HG02610 (cell line): ENCODE data around the gene ZFAND2B.
A peak's percentile ranks its signal among the peaks of the same experiment; 100 is the strongest.

ENCODE experiments used
- ATAC-seq: cut with Tn5 transposase; IDR thresholded peaks from one replicate; pipeline ENCODE4 v1.9.1; 2021; ENCODE audit warnings: mild to moderate bottlenecking, moderate library complexity; ENCODE audit not compliant: unreplicated experiment

The ZFAND2B gene

DNA sequence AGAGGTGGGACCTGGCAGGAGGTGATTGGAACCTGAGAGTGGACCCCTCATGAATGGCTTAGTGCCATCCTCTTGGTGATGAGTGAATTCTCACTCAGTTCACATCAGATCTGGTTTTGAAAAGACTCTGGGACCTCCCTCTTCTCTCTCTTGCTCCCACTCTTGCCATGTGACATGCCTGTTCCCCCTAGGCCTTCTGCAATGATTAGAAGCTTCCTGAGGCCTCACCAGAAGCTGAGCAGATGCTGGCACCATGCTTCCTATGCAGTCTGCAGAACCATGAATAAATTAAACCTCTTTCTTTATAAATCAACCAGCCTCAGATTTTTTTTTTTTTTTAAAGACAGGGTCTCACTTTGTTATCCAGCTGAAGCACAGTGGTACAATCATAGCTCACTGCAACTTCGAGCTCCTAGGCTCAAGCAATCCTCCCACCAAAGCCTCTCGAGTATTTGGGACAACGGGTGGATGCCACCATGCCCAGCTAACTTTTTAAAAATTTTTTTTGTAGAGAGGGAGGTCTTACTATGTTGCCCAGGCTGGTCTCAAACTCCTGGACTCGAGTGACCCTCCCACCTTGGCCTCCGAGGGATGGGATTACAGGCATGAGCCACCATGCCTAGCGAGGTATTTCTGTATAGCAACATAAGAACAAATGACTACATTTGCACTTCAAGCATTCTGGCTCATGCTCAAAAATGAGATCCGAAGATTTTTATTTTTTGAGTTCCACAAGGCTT, 2.0 kb upstream of the ZFAND2B start:
- ATAC-seq = no peak

- ATAC-seq = no peak
Observed at GRCh38 chr2:219205165-219205538, 1.4 kb upstream of the ZFAND2B start.

- ATAC-seq = no peak
Observed at GRCh38 chr2:219205981-219206327, 628 bp upstream of the ZFAND2B start.

DNA sequence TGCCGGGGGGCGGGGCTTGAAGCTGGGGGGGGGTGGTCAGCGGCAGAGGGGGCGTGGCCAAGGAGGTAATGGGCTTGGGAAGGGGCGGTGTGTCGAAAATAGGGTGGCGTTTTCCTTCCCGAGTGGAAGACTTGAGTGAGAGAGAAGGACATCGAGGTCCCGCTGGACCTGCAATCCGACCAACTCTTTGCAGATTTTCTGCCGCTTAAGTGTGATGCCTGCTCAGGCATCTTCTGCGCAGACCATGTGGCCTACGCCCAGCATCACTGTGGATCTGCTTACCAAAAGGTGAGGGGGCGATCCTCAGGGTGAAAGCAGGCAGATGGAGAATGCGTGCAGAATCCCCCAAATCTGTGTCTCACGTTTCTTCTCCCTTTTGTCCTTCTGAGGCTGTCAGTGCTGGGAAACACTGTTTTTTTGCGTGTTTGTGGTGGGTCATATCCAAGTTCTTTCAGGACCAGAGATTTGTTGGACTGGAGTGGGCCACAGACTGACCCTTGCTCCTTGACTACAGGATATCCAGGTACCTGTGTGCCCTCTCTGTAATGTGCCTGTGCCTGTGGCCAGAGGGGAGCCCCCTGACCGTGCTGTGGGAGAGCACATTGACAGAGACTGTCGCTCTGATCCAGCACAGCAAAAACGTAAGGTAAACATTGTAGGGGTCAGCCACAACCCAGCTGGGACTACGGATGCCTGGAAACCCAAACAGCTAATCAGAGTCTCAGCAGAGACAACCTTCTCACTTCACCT, 727 bp downstream of the ZFAND2B start:
- ATAC-seq = no peak

- no peak for ATAC-seq
Observed at GRCh38 chr2:219207884-219208740, 1.5 kb downstream of the ZFAND2B start.

DNA sequence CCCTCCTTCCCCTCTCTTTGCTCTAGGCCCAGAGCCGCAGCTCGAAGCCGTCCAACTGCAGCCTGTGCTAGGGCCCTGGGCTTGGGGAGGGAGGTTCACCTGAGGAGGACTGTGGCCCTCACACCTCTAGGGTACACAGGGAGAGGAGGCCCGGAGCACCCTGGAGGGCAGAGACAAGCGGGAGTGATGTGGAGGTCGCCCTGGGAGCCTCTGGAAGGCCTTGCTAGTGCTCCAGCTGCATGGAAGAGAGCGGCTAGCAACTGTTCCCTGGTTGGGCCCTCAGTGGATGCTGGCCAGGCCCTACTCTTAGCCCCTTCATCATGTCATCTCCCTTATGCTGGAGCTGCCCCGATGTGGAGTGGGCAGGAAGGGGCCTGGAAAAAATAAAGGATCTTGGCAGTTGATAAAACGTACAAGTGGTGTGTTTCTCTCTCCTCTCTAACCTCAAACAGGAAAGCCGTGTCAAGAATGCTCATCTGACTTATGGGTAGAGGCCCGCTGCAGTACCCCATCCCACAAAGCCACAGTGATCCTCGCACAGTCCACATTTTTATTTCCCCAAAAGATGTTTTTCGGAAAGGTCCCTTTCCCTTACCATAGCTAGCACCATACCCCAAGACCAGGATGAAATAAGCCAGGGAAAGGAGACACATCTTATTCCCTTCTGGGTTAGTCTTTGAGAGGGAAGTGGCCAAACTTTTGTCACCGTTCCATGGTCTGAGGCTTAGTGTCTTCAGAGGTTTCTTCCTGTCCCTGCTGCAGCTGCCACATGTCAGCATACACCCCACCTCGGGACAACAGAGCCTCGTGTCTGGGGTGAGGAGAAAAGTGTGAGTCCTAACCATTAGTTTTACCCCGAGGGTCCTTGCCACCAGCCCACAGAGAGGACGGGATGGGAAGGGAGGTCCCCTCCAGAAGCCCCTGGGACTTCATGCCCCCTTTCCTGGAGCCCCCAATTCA, 2.9 kb downstream of the ZFAND2B start:
- no peak for ATAC-seq

DNA sequence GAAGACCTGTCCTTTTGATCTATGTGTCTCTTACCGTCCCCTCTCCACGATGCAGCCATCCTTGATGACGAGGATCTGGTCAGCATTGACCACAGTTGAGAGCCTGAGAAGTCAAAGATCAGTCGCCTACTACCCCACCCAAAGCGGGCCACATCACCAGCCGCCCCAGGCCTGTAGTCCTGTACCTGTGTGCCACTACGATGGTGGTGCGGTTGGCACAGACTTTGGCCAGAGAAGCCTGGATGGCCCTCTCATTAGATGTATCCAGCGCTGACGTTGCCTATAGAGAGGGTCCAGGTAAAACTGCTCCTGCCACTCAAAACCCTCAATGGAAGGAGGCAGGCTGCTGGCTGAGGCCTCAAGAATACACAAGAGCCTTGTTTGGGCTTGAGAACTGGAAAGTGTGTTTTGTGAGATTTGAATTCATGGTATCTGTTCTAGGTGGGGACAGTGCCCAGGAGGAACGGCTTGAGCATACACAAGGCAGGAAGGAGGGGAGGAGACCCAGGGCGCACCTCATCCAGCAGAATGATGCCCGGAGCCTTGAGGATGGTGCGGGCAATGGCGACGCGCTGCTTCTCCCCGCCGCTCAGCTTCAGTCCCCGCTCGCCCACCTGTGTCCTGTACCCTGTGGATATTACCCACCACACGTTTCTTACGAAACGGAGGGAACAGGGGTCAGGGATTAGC, 3.8 kb downstream of the ZFAND2B start:
- ATAC-seq = no peak

GRCh38 chr2:219210886-219211362, 4.3 kb downstream of the ZFAND2B start:
- no peak for ATAC-seq

DNA sequence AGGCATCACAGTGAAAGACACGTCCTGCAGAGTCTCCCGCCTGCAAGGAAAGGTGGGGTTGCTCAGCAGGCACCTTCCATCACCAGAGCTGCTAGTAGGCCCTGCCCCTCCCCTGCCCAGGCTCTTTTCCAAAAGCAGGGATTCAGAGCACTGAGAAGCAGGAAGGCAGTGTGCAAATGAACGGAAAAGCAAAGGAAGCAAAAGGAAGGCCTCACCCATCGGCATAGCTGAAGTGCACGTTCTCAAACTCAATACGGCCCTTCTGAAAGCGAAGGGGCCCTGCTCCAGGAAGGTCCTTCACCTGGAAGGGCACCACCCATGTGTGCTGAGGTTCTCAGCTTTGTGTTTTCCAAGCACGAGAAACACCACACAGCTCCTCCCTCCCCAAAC, 6.4 kb downstream of the ZFAND2B start:
- ATAC-seq = no peak

DNA sequence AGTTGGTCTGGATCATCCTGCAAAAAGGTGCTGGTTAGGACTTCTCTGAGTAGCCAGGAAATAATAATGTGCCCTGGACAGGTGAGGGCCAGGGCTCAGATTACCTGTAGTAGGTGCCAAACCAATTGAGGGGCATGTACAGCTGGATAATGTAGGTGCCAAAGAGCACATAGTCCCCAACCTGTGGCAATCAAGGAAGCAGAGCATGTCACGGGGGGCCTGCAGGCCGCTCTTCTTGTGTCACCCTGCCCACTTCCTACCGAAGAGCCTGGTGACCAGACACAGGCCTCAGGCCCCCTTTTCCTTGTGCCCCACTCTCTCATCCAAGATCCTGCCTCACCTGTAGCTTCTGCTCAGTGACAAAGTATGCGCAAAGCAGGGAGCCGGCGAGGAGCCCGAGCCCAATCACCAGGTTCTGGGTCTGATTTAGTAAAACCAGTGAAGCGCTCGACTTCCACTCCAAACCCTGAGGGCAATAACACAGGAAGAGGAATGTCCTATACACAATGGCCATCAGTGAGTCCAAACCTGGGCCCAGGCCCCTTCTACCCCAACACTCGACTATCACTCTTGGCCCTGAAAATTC, 7.0 kb downstream of the ZFAND2B start:
- no peak for ATAC-seq

DNA sequence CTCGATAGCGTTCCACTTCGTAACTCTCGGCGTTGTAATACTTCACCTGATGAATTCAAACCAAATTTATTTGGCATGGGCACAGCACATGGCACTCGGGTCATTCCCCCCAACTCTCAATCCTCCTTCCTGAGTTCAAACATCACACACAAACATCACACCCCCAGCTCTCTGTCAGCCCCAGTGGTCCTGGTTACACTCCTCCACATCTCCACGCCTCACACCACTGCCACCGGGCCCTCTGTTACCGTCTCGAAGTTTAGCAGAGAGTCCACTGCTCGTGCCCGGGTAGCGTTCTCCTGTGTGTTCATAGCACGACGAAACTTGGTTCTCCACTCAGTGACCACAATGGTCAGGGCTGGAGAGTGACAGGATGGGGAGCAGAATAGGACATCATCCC, 7.6 kb downstream of the ZFAND2B start:
- no peak for ATAC-seq

DNA sequence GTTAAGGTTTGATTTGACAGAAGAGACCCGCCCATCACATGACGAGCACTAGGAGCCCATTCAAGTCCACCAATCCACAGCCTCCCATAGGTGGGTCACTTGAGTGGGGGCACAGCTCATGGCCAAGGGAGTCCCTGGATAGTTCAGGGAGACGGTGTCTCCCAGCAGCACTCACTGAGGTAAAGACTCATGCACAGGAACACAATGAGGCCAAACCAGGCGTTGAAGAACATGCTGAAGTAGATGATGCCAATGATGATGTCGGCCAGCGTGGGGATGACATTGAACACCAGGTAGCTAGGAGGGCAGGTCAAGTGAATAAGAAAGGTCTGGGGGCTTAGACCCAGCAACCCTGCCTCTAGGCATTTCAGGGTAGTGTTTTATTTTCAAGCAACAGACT, 8.2 kb downstream of the ZFAND2B start:
- no peak for ATAC-seq

GRCh38 chr2:219215871-219216534, 9.4 kb downstream of the ZFAND2B start:
- ATAC-seq = no peak

- no peak for ATAC-seq
Observed at GRCh38 chr2:219216535-219216915, 9.9 kb downstream of the ZFAND2B start.

DNA sequence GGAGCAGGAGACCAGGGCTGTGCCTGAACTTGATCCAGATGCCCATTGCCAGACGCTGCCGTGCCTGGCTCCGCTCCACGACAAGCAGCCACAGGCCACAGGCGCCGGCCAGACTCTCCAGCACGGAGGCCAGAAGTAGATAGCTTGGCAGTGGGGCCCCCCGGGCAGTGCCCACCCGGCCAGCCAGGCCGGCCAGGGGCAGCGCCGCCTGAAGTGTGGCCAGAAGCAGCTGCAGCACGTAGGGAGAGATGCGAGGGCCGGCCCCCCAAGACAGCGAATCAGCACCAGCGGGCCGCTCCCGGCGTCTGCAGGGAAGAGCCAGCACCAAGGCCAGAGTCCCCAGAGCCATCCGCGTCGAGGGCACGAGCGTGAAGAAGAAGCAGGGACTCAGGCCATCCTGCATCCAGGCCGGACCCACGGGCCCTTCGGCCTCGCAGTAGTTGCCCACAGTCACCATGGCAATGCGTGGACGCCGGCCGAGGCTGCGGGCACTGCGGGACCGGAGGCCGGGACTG, 11.7 kb downstream of the ZFAND2B start:
- ATAC-seq = no peak

DNA sequence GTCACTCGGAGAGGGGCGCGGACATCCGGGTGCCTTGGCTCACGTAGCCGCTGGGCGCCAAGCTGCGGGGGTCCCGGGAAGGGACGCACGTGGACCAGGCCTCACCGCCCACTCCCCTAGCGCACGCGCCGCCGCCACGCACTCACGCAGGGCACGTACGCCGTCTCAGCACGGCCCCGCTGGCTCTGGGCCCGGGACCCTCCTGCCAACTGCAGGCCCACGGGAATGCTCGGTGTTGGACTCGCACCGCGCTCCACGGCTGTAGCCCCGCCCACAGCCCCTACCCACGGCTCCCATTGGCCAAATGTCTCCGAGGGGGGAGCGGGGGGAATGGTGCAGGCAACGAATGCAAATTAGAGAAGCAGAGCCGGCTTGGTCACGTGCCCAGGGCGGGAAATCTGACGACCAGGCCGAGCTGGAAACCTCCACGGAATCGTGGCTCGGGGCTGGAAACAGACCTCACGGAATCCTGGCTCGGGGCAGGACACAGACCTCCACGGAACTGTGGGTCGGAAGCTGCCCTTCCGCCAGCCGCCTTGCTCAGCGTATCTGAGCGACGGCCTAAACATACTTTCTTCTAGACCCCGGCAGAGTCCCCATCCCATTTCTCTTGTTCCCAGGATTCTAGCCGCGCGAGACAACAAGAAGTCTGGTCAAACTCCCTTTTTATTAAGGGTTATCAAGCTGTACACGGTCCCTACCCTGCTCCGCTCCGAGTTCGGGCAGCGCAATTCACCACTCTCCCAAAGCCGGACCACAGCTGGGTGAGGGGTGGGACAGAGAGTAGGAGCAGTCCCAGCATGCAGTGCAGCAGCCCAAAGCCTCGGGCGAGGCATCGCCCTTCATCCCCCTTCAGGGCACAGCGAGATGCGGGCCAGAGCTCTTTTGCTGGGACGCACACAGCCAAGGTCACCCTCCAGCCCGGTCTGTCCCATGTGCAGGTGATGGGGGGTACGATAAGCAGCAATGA, 12.4 kb downstream of the ZFAND2B start, which contains the start of gene ABCB6:
TSS of gene ABCB6 (minus strand) at position 227 of the 970 bp plus-strand sequence. CDS start 285 bp downstream, outside the sequence.
- peak; percentile 78 for ATAC-seq

DNA sequence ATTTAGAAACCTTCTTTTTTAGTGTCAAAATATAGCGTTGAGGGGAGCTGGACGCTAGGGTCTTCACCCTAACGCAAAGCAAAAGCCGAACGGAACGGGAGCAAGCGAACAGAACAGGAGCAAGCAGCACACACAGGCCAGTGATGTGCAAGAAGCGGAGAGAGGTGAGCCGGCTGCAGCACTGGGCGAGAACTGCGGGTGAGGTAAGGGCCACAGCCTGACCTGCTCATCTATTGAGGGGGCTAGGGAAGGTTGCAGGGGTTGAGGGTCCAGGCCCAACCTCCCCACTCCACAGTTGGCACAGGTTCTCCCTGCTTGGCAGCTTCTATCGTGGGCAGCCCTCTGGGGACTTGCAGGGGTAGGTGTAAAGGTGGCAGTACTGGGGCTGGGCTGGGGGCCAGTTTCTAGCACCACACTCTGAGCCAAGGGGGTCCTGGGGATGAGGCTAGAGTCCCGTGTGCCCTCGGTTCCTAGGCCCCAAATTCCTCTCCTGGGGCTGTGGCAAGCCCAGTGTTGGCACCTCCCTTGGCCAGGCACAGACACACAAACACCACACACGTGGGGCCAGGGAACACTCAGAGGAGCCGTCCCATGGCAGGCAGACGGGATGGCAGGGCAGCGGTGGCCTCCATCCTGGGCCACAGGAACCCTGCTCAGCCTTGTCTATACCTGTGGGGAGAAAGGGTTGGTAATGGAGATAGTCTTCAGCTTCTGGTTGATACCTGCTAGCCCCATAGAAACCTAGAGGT, 13.4 kb downstream of the ZFAND2B start:
- no peak for ATAC-seq
